Measurements from ENCODE around the gene RRP12. TPM values are rescaled to one million over a fixed set of nuclear protein-coding genes. Genes with fewer than 3 reads are reported as not detected.

RRP12 gene
- total and polyA plus RNA-seq, 2 of the 4 experiments (the other 2 are of a cell fraction): 21.5 to 23.3 TPM

GRCh38 chr10:97312897-97313296 lies 88.2 kb downstream of the RRP12 start:
- no peak overlapping the region for H4K91ac ChIP-seq (ENCODE audit: insufficient read depth, low read depth, low read length)
- H2BK120ac ChIP-seq (ENCODE audit: low read depth, low read length): no peak overlapping the region
- ChIA-PET CTCF (no interaction called here), POLR2A (ENCODE audit: unreplicated experiment) (no interaction called here)
- DNase-seq (no peak), ATAC-seq (ENCODE audit: low read depth) (no peak)
- no TSS peak for BruUV-seq (replicated peaks)
- H3K9ac ChIP-seq (ENCODE audit: low read depth, low read length): no peak overlapping the region
- no peak overlapping the region for H3K56ac ChIP-seq (ENCODE audit: extremely low read depth, insufficient read depth, low read length)
- no peak overlapping the region for H2BK15ac ChIP-seq (ENCODE audit: low read depth, low read length)
- H3K79me1 ChIP-seq (ENCODE audit: low read depth in 1 of 2, low read length in 2 of 2): no peaks in the 10 kb centered on the region
- no peaks in the 10 kb centered on the region for H3K4me1 ChIP-seq (ENCODE audit: control insufficient read depth, insufficient read depth, low read length)
- TF ChIP-seq POLR2A (IDR thresholded peaks at IDR 0.05; ENCODE audit: low read depth, low read length) (no peak), CTCF (conservative IDR thresholded peaks at IDR 0.05; ENCODE audit: low read depth, low read length) (no peak), MAFK (IDR thresholded peaks at IDR 0.05; ENCODE audit: low read depth, low read length) (no peak)
- H2BK5ac ChIP-seq (ENCODE audit: low read depth, low read length, poor library complexity, severe bottlenecking): no peak overlapping the region
- no peak overlapping the region for H3K14ac ChIP-seq (replicated peaks; ENCODE audit: low read depth, low read length)
- H2BK20ac ChIP-seq (ENCODE audit: low read depth, low read length): no peak overlapping the region
- no peak overlapping the region for H3K4ac ChIP-seq (ENCODE audit: low read depth, low read length)
- dilution Hi-C loops (cut with HindIII; ENCODE audit: low sequenced_read_pairs, unreplicated experiment) (no loop called here), intact Hi-C loops (cut with micrococcal nuclease) (no loop called here), in situ Hi-C loops (cut with MboI; ENCODE audit: low sequenced_read_pairs) (no loop called here)
- no peak overlapping the region for H3K4me3 ChIP-seq (ENCODE audit: insufficient read depth, low read depth, low read length)
- no peak overlapping the region for H2AFZ ChIP-seq (replicated peaks; ENCODE audit: low read length, poor library complexity)
- H4K20me1 ChIP-seq (ENCODE audit: insufficient read depth, low read length): no peaks in the 10 kb centered on the region
- no peak overlapping the region for H3K4me2 ChIP-seq (ENCODE audit: low read depth, low read length)
- H3K27me3 ChIP-seq (ENCODE audit: control insufficient read depth, insufficient read depth, low read length): no peaks in the 10 kb centered on the region
- H4K8ac ChIP-seq (ENCODE audit: low read depth in 2 of 2, low read length in 2 of 2): no peak overlapping the region
- no peak overlapping the region for H3K23ac ChIP-seq (ENCODE audit: low read depth, low read length)
- no peaks in the 10 kb centered on the region for H3K9me1 ChIP-seq (ENCODE audit: insufficient read depth, low read length)
- no peak overlapping the region for H2AK9ac ChIP-seq (replicated peaks; ENCODE audit: low read depth, low read length, poor library complexity)
- no peak overlapping the region for H4K5ac ChIP-seq (ENCODE audit: low read depth, low read length)
- WGBS, 2 experiments (ENCODE audit: extremely low coverage in 2 of 2, insufficient read length in 1 of 2): 80% methylated on average over 1 of the region's 6 CpGs; no CpG with 5 or more reads in 1 of the 2 experiments
- no peak overlapping the region for H2AK5ac ChIP-seq (ENCODE audit: low read depth, low read length)
- no peak overlapping the region for H3K27ac ChIP-seq (ENCODE audit: insufficient read depth, low read length)
- no peaks in the 10 kb centered on the region for H3K9me3 ChIP-seq (ENCODE audit: control insufficient read depth, insufficient read depth, low read length)
- H3K18ac ChIP-seq (ENCODE audit: low read depth, low read length): no peak overlapping the region
- no peaks in the 10 kb centered on the region for H3K36me3 ChIP-seq (ENCODE audit: control insufficient read depth, insufficient read depth, low read length)

All from IMR-90 (cell line).